NCI-H1105 (cell line): ENCODE results near the gene PIAS4.

Source experiments
- DNase-seq: peaks from one replicate; lab custom pipeline; 2025; lab: John Stamatoyannopoulos, UW

The PIAS4 gene

DNA sequence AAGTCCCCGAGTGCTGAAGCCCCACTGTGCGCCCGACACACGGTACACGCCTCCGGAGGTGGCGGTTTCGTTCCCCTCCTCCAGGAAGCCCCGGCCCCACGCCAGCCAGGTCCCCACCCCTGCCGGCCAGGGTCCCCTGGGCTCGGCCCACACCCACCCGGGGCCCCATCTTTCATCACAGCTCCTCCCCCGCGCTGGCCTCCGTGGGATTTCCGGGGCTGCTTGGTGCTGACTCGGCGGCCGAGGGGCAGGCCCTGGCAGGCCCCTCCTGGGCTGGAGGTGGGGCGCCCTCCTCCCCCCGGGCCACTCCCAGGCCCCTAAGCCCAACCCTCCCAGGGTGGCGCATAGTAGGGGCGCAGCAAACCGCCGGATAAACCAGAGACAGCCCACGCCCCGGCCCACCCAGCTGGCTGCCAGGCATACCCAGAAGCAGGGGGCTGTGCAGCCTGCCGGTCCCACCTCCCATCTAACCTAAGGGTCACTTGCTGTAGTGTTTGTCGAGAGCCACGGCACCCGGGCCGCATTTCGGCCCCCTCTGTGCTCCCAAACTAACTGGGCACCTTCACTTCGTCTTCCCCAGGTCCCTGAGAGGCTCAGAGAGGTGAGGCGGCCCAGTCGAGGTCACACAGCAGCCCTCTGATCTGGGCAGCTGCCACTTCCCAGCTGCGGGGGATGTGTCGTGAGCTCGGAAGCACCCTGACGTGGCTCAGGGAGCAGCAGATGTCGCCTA, 52.5 kb downstream of the PIAS4 start:
- no peak for DNase-seq

GRCh38 chr19:4060621-4061177, 53.2 kb downstream of the PIAS4 start:
- DNase-seq, result no peak

DNA sequence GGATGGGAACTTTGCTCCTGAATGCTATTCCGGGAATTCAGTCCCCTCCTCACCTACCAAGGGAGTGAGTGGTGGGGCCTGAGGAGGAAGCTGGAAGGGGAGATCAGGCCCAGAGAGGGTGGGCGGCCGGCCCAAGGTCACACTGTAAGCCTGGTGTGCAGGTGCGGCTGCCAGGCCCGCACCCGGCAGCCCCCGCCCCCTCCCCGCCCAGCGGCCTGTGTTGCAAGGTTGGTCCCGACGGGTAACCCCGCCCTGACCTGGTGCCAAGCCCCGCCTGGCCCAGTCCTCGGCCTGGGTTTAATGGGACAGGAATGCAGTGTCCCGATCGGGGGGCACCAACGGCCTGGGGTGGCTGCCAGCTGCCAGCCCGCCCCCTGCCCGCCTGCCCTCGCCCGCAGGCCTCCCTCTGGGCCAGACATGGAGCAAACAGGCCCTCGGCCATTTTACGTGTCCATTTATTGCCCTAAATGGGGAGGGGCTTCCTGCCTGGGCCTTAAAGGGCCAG, 53.7 kb downstream of the PIAS4 start:
- DNase-seq, result no peak

- DNase-seq, result no peak
Measured at GRCh38 chr19:4061683-4062418, 54.3 kb downstream of the PIAS4 start.

- no peak for DNase-seq
Measured at GRCh38 chr19:4062419-4063368, 55.2 kb downstream of the PIAS4 start.

DNA sequence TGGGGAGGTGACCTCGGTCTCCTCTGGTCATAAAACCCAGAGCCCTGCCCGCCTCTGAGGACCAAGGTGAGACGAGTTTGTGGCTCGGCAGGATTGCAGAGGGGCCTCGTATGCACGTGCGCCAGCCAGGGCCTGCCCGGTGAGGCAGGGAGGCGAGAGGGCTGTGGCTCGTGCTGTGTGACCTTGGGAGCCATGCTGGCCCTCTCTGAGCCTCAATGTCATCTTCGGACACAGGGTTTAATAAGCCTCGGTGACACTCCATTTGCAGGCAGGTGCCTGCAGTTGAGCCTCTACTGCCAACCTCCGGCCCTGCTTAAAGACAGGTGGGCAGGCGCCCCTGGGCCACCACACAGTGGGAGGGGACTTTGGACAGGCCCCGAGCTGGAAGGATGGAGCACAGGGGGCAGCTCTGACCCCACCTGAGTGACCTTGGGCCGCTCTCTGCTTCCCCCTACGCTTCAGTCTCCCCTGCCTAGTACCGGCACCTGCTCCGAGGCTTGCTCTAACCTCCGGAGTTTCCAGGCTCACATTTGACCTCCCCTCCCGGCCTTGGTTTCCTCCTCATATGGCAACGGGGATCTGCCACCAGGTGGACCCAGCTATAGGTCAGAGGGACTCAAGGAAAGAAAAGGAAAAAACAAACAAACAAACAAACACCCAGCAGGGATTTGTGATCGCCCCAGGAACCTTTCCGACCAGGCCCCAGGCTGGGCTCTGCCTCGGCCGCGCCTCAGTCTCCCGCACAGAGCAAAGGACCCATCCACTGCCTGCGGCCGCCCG, 56.0 kb downstream of the PIAS4 start:
- no peak for DNase-seq

GRCh38 chr19:4064149-4064495, 56.6 kb downstream of the PIAS4 start:
- no peak for DNase-seq

GRCh38 chr19:4064496-4065260, 57.1 kb downstream of the PIAS4 start:
- no peak for DNase-seq

GRCh38 chr19:4065430-4066175, 58.1 kb downstream of the PIAS4 start:
- peak; percentile 96 for DNase-seq

- DNase-seq, result no peak
Measured at GRCh38 chr19:4066176-4066606, 58.7 kb downstream of the PIAS4 start.

- peak; percentile 51 for DNase-seq
Measured at GRCh38 chr19:4066682-4067395, 59.3 kb downstream of the PIAS4 start, which contains the start of gene ZBTB7A. TSS of gene ZBTB7A (minus strand) at chr19:4066899. CDS start at chr19:4055232, 11,667 bp downstream.

DNA sequence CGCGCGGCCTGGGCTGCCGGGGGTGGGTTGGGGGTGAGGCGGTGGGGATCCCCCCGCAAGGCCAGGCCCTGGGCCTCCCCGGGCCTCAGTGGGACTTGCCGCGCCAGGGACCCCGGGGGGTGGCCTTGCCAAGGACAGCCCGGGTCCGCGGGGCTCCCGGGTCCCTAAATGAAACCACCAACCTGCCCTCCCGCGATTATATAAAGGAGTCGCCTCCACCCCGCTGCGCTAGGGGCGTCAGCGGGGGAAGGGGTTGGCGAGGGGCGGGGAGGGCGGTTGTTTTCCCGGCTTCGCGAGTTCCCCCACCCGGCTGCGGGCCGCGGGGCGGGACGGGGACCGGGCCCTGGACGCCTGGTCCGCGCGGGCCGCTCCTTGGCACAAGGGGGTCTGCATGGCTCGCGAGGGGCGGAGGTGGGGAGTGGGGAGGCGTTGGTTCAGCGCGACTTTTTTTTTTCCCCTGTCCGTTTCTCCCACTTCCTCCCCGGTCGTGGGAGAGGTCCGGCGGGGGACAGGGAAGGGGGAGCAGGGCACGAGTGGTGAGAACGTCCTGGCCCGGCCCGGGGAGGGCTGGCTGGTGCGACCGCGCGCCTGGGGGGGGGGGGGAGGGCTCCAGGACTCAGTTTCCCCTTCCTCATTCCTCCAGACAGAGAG, 60.0 kb downstream of the PIAS4 start:
- no peak for DNase-seq

- no peak for DNase-seq
Measured at GRCh38 chr19:4068047-4068966, 60.8 kb downstream of the PIAS4 start.

GRCh38 chr19:4069331-4069959, 61.9 kb downstream of the PIAS4 start:
- DNase-seq, result no peak

DNA sequence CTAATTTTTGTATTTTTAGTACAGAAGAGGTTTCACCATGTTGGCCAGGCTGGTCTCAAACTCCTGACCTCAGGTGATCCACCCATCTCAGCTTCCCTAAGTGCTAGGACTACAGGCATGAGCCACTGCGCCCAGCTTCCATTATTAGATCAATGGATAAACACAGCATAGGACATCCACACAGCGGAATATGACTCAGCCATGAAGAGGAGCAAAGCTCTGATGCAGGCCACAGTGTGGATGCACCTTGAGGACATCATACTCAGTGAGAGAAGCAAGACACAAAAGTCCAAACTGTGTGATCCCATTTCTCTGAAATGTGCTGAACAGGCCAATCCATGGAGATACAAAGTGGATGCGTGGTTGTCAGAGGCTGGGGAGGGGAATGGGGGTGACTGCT, 64.1 kb downstream of the PIAS4 start:
- DNase-seq, result no peak

DNA sequence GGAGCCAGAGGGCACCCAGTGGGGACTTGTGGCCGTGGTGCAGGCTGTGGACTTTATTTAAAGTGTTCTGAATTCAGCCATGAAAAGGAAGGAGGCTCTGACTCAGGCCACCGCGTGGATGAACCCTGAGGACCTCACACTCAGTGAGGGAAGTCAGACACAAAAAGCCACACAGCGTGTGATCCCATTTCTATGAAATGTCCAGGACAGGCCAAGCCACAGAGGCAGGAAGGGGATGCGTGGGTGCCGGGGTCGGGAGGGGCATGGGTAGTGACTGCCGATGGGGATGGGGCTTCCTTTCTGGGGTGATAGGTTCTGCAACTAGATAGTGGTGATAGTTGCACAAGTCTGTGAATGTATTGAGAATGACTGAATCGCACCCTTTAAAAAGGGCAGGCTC, 67.8 kb downstream of the PIAS4 start:
- no peak for DNase-seq

- no peak for DNase-seq
Measured at GRCh38 chr19:4077007-4077374, 69.5 kb downstream of the PIAS4 start.
